HEK293T (cell line): ENCODE results near the gene BMP2.

Source experiments
- BHLHE40 ChIP-seq: fragments of 450-650 bp; IDR thresholded peaks from 2 replicates; pipeline ENCODE4 v1.6.1; 2016; ENCODE audit warnings: mild to moderate bottlenecking, moderate library complexity, borderline replicate concordance
- FOXA1 ChIP-seq: fragments of 450-650 bp; IDR thresholded peaks from 2 replicates; pipeline ENCODE4 v1.6.1; 2016; ENCODE audit warnings: mild to moderate bottlenecking
- FOXM1 ChIP-seq: fragments of 450-650 bp; IDR thresholded peaks from 2 replicates; pipeline ENCODE4 v1.6.1; 2017; ENCODE audit warnings: mild to moderate bottlenecking, borderline replicate concordance
- HDGF ChIP-seq: fragments of 450-650 bp; IDR thresholded peaks from 2 replicates; pipeline ENCODE4 v1.6.1; 2017; ENCODE audit warnings: antibody characterized with exemption, borderline replicate concordance
- ZNF384 ChIP-seq: fragments of 450-650 bp; IDR thresholded peaks from 2 replicates; pipeline ENCODE4 v1.6.1; 2016

DNA sequence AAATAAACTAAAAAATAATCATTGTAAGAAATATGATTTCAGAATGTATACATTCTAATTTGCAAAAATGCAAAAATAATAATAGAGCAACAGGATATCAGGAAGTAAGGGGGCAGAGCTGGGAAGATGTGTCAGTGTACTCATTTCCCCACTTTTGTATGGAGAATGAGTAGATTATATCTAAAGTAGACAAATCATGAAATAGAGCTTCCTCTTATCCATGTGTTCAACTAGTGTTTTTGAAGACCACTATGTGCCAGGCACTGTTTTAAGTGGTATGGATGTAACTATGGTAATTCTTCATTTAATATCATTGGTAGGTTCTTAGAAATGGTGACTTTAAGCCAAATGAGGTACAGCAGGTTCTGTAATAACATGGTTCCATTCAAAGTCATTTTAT lies 17.0 kb upstream of the BMP2 start:
- TF ChIP-seq FOXA1 (no peak), HDGF (no peak), FOXM1 (no peak), BHLHE40 (no peak), ZNF384 (no peak)
